GM21526 (cell line): ENCODE measurements around the gene UPK3B.
"Not testable (repeated sequence)": the region's sequence is repeated elsewhere in the genome, so short reads cannot be mapped to it uniquely, and the experiment has no call there.

Experiments
- ATAC-seq: cut with Tn5 transposase; IDR thresholded peaks from one replicate; pipeline ENCODE4 v1.9.1; 2021; ENCODE audit warnings: moderate library complexity; ENCODE audit not compliant: unreplicated experiment, low FRiP score

UPK3B gene

GRCh38 chr7:76511911-76512885 is 1.8 kb downstream of the UPK3B start:
- not testable (repeated sequence) for ATAC-seq

- no peak for ATAC-seq
Measured at GRCh38 chr7:76512941-76513816, 2.8 kb downstream of the UPK3B start.

GRCh38 chr7:76513817-76514799 is 3.8 kb downstream of the UPK3B start:
- ATAC-seq = no peak

DNA sequence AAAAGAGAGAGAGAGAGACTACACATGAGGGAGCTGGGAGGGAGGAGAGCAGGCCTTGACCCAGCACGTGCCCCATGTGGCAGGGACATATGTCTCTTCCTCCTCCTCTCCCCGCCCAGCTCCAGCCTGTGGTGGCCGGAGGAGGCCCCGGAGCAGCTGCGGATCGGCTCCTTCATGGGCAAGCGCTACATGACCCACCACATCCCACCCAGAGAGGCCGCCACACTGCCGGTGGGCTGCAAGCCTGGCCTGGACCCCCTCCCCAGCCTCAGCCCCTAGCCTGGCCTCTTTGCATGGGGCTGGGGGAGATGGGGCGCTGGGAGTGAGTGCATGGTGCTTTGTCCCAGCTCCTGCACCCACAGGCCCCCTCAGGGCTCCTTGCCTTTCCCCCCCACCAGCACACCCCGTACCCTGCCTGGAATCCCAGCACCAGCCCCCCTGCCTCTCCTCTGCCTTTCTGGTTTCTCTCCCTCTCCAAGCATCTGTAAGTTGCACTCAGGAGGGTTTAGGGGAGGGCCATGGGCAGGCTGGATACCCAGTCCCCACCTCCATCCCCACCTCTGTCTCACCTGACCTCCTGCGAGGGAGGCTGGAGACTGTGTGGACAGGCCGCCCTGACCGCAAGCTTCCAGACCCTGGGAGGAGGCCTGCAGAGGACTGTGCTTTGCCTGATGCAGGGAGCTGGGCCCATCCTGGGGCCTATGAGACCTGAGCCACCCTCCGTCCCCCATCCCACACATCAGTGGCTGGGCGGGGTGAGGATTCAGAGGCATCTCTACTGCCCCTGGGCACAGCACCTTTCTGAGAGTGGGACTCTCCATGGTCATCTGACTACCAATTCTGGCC is 4.8 kb downstream of the UPK3B start:
- no peak for ATAC-seq

- no peak for ATAC-seq
Measured at GRCh38 chr7:76515999-76516443, 5.7 kb downstream of the UPK3B start.

- ATAC-seq = not testable (repeated sequence)
Measured at GRCh38 chr7:76516932-76517331, 6.6 kb downstream of the UPK3B start.

GRCh38 chr7:76526183-76526582 is 15.8 kb downstream of the UPK3B start:
- ATAC-seq = not testable (repeated sequence)

DNA sequence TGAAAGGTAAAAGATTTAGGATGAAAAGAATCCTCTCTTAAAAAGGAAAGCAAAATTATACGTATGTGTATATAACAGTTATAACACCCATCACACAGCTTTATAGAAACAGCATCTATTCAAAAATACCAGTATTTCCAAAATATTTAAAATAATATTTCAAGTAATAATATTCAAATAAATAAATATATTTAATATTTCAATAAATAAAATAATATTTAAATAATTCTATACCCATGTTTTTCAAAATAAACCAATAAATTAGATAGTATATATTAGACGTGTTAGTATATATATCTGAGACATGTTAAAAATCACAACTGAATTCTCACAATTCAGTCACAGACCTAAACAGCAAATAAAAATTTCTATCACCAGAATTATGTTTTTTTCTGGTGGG is 21.3 kb downstream of the UPK3B start:
- not testable (repeated sequence) for ATAC-seq

DNA sequence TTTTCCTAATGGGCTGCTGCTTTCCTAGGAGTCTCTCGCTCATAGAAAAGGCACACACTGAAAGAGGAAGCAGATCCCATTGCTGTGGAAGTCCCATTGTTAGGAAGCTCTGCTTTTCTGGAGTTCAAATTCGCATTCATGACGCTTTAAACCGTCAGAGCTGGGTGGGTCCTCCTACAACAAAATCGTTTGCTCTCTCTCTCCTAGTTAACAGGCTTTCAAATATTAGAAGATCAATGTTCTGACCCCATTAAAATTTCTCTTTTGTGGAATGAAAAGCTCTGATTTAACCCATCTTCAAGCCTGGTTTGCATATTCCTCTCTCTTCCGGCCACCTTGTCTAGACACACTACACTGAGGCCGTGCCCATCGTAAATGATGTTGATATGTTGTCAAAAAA is 32.8 kb downstream of the UPK3B start, which contains the start of gene SPDYE16:
Gene SPDYE16 (minus strand): TSS at position 101 of the 400 bp plus-strand sequence. CDS start 1,838 bp downstream, outside the sequence.
- ATAC-seq = not testable (repeated sequence)

DNA sequence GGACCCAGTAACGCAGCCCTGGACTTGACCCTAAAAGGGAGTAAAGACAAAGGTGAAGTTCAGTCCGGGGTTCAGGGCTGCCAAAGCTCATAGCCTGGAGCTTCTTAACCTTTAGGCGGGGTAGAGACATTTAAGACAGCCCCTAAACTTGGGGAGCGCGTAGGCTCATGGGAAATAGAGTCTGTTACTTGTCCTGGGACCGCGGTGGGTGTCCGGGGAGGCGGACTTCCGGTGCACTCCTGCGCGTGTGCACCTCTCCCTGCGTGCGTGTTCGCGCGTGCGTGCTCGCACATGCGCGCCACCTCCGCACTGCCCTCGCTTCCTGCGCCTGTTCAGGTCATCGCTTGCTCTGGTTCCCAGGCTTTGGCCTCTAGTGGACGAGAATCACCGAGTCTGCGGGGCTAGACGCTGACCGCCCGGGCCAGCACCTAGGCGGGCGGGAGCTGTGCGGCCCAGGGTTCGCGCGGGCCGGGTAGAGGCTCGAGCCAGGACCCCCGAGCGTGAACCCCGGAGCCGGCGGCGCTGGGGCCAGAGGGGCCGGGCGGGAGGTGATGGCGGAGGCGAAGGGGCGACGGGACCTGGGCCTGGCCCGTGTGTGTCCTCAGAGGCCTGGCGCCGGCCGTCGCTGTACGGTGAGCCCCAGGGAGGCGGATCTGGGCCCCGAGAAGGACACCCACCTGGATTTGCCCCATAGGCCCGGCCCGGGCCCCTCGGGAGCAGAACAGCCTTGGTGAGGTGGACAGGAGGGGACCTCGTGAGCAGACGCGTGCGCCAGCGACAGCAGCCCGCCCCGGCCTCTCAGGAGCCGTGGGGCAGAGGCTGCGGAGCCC is 38.9 kb downstream of the UPK3B start:
- ATAC-seq = peak; percentile 99

DNA sequence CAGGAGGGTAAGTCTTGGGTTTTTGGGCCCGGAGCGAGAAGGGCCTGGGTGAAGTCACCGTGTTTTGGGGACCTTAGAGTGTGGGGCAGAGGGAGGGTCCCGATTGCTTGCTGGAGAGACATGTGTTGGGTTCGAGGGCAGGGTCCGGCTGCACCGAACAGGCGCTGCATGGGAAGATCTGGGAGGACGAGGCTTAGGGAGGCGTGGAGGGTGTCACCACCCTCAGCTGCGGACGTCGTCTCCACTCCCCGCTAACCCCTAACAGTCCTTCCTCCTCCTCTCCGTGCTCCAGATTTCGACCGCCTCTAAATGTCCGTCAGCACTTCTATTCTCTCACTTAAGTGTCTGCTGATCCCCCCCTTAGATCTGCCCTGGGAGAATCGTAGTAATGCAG is 39.5 kb downstream of the UPK3B start:
- ATAC-seq = not testable (repeated sequence)

DNA sequence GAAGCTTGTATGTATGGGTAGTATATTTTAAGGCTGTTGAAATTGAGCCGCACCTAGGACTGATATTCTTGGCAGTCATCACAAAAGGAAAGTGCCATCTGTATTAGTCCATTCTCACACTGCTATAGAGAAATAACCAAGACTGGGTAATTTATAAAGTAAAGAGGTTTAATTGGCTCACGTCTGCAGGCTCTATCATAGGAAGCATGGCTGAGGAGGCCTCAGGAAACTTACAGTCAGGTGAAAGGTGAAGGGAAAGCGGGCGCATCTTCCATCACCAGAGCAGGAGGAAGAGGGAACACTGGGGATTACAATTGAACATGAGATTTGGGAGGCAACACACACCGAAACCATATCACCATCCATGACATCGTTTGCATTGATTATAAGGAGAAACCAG is 41.6 kb downstream of the UPK3B start:
- not testable (repeated sequence) for ATAC-seq

DNA sequence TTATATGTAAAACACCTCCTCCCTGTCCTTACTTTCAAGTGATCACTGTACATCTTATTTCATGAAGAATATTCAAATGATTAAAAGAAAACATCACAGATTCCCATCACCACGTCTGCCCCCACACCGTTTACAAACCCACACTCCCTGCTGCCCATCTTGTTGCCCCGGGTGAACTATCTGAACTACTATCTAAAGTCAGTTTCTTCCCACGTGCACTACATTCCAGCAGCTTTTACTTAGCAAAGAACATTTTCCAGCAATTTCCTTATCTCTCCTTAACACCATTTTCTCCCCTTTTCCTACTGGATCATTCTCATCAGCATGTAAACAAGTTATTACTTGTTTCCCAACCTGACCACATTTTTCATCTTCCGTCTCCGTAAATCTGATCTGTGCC is 49.3 kb downstream of the UPK3B start:
- ATAC-seq = not testable (repeated sequence)

- not testable (repeated sequence) for ATAC-seq
Measured at GRCh38 chr7:76560157-76560556, 49.8 kb downstream of the UPK3B start.

GRCh38 chr7:76561342-76561741 is 51.0 kb downstream of the UPK3B start:
- ATAC-seq = not testable (repeated sequence)

DNA sequence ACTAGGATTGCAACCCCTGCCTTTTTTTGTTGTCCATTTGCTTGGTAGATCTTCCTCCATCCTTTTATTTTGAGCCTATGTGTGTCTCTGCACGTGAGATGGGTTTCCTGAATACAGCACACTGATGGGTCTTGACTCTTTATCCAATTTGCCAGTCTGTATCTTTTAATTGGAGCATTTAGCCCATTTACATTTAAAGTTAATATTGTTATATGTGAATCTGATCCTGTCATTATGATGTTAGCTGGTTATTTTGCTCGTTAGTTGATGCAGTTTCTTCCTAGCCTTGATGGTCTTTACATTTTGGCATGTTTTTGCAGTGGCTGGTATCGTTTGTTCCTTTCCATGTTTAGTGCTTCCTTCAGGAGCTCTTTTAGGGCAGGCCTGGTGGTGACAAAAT is 54.6 kb downstream of the UPK3B start:
- ATAC-seq = not testable (repeated sequence)
